Measurements from ENCODE around the gene CCDC12.

The CCDC12 gene

GRCh38 chr3:46888705-46889104 is 87.8 kb downstream of the CCDC12 start:
- no peak for DNase-seq

GRCh38 chr3:46887980-46888494 is 88.5 kb downstream of the CCDC12 start:
- no peak for DNase-seq

DNA sequence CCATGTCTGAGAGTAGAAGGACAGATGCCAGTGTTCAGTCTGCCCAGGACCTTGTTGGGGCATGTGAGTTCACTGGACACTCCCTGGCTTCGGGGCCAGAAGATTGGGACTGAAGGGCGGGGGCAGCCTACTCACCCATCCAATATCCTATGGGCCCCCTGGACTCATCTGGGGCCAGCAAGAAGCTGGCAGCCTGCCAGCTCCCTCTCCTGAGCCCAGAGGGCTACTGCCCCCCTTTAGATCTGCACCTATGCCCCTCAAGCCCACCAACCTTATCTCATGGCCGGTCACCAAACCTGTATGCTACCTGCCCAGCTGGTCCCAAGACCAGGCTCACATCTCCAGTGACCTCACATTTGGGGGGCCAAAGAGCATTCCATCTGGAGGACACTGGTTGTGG is 90.9 kb downstream of the CCDC12 start:
- no peak for DNase-seq

DNA sequence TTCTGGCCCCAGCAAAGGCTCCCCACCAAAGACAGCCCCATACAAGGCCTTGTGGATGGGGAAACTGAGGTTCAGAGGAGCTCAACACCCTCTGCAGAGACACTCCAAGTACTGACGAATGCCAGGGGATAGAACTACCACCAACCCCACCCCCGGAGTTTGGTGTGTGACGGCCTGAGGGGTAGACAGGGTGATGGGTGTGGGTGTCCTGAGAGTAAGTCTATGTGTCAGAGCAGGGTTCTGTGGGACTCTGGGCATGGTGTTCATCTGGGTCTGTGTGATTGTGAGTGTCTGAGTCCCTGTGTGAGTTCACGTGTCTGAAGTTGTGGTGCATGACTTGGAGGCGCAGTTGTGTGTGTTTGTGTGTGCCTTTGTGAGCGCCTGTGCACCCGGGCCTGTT is 91.6 kb downstream of the CCDC12 start:
- no peak for DNase-seq

- no peak for DNase-seq
These were observed 92.1 kb downstream of the CCDC12 start for GRCh38 chr3:46884427-46884826.

DNA sequence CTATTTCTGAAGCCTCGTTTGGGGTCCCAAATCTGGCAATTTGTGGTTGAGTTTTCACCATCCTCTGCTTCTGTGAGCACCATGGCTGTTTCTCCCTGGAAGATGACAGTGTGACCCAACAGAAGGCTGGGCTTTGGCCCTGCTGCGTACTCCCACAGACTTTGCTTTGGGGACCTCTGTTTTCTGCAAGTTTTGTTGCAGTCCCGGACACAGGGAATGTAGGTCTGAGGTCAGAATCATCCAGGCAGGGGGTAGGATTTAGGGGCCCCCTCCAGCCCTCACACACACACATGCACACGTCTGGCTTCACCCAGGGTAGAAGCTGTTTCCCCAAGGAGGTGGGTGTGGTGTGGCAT is 92.7 kb downstream of the CCDC12 start:
- no peak for DNase-seq

DNA sequence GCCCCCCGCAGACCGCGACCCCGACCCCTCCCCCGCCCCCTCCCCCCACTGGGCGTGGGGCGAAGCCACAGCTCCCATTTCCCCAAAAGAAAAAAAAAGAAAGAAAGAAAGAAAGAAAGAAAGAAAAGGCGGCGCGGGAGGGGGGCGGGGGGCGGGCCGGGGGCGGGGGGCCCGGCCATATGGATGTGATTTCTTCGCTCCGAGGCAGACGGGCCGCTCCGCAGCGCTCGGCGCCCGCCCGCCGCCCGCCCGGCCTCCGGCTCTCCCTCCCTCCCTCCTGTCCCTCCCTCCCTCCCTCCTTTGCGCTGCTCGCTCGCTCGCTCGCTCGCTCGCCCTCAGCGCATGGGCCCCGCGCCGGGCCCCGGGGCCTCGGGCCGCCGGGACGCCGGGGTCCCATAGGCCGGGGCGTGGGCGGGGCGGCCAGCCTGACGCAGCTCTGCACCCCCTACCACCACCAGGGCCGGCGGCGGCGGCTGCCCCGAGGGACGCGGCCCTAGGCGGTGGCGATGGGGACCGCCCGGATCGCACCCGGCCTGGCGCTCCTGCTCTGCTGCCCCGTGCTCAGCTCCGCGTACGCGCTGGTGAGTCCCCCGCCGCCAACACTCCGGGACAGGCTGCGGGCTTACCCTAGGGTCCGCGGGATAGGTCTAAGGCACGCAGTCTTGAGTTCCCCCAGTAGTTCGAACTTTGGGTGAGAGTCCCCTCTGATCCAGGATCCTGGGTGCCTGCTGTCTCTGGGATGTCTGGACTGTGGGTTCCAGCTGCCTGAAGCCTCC is 93.3 kb downstream of the CCDC12 start:
- no peak for DNase-seq

- DNase-seq: no peak
These were observed 94.0 kb downstream of the CCDC12 start for GRCh38 chr3:46882377-46883053.

GRCh38 chr3:46881596-46882376 is 94.8 kb downstream of the CCDC12 start:
- DNase-seq: no peak

DNA sequence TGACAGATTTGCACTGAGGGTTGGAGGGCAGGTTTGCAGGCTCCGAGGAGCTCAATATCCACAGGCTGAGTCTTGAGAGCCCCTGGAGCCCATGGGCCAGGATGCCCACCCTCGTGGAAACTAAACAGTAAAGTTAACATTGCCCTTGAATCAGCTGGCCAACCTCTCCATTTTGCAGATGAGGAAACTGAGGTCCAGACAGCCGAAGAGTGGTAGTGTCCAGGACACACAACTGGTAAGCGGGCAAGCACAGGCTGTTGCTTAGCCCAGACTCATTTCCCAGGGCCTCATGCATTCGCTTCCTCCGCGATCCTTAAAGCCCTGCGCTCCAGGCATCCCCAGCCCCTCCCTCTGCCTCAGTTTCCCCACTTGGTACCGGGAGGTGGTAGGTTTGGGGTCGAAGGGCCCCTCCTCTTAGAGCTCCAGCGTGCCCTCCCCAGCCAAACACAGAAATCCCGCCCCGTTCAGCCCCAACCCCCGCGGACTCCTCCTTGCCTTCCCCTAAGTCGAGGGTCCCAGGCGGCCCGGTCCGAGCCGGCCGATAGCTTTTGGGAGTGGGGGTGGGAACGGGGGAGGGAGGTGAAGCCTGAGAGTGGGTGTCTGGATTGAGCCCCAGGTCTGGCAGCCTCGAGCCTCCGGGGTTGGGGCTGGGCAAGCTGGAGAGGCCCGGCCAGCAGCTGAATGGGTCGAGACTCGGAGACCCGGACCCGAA is 95.5 kb downstream of the CCDC12 start:
- DNase-seq: no peak

- no peak for DNase-seq
These were observed 97.6 kb downstream of the CCDC12 start for GRCh38 chr3:46878781-46879436.

- DNase-seq: no peak
These were observed 99.0 kb downstream of the CCDC12 start, which contains the start of gene PTH1R for GRCh38 chr3:46877406-46878125. PTH1R (plus strand) TSS chr3:46877721; CDS start chr3:46883560, 5,839 bp downstream.

DNA sequence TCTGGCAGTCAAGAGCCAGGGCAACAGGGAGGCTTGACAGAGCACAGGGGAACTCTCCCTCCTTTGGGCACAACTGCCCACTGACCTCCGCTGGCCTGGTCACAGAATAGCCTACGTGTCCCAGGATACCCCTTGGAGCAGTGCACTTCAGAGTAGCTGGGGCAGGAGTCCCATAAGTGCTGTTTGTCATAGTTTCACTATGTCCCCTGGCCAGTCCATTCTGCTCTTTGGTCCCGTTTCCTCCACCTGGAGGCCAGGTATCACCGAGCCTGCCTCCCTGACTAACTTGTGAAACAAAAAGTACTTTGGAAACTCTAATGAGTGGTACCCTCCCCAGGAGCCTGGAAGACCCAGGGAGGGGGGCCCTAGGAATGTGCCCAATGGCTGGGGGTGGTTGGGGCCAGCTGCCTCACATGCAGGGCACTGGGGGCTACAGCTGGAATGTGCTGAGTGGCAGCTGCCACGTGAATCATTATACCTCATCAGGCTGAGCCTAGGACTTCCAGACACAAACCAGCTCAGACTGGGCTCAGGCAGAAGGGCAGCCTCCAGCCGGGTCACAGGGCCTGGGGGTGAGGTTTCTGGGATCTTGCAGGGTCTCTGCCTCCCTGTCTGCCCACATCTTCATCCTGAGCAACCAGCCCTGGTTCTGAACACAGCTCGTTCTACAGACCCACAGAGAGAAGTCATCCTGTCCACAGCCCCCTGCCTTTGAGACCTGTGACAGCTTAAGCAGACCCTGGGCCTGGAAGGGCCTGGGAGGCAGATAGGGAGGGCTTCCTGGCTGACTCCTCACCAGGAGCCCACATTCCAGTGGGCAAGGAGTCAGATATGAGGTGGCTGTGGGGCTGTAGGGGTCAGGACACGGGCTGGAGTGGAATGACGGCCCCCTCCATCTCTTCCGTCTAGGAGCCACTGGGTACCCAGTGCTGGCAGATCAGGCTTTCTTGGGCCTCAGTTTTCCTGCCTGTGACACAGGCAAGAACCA is 99.9 kb downstream of the CCDC12 start:
- DNase-seq: no peak

DNA sequence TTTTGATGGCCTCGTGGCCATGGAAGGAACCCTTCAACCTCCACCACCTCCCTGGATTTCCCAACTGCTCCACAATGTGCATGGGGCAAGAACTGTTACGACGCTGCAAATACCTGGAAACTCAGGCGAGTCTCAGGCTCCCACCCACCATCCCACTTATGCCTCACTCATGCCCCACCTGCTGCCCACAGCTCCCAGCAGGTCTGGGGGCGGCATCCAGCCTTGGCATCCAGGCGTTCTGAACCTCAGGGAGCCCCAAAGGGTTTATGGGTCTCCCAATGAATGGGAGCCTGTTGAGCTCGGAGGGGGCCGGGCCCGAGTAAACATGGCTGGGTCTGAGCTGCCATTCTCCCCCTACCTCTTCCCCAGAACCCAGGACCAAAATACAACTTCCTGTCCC is 101.0 kb downstream of the CCDC12 start:
- DNase-seq: no peak

DNA sequence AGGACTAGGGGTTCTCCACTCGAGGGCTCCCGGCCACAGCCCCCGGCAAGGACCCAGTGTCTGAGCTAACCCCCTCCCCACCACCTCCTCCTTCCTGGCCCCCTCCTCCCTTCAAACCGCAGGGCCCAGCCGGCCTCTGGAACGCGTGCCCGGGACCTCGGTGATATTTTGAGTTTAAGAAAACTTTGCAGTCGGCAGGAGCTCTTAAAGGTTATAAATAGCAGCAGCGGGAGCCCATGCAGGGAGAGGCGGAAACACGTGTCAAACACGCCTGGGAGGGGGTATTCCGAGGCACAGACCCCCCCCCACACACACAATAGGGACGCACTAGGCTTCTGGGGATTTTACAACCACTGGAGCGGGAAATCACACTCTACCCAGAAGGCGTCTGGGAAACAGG is 102.1 kb downstream of the CCDC12 start:
- DNase-seq: no peak

- DNase-seq: no peak
These were observed 103.0 kb downstream of the CCDC12 start for GRCh38 chr3:46873521-46873920.

Measured in SHP77 (cell line).